Dendritic cell treated with granulocyte-macrophage colony-stimulating factor and Interleukin-4, amounts not matched to agents 40 ng/mL and 50 ng/mL, for 4 days (primary cell): Measurements from ENCODE around the gene CHMP1A.
"Not testable (repeated sequence)": the region's sequence is repeated elsewhere in the genome, so short reads cannot be mapped to it uniquely, and the experiment has no call there.

Experiments
- H3K27ac Mint-ChIP-seq: one replicate; pipeline ENCODE4 v1.8.0; 2022; ENCODE audit warnings: mild to moderate bottlenecking, mixed read lengths
- H3K27me3 Mint-ChIP-seq: one replicate; pipeline ENCODE4 v1.8.0; 2022; ENCODE audit warnings: mild to moderate bottlenecking, mixed read lengths
- H3K36me3 Mint-ChIP-seq: one replicate; pipeline ENCODE4 v1.8.0; 2022; ENCODE audit warnings: low read depth, mixed read lengths
- H3K4me1 Mint-ChIP-seq: one replicate; pipeline ENCODE4 v1.8.0; 2022; ENCODE audit warnings: low read depth, mixed read lengths
- H3K4me3 Mint-ChIP-seq: one replicate; pipeline ENCODE4 v1.8.0; 2022; ENCODE audit warnings: mild to moderate bottlenecking, moderate library complexity, mixed read lengths
- H3K9me3 Mint-ChIP-seq: one replicate; pipeline ENCODE4 v1.8.0; 2022; ENCODE audit warnings: mixed read lengths
- intact Hi-C: fragments of 100-400 bp; cut with micrococcal nuclease; formaldehyde crosslinking; loops from one replicate; pipeline ENCODE4 v1.15.0; 2022

The CHMP1A gene

DNA sequence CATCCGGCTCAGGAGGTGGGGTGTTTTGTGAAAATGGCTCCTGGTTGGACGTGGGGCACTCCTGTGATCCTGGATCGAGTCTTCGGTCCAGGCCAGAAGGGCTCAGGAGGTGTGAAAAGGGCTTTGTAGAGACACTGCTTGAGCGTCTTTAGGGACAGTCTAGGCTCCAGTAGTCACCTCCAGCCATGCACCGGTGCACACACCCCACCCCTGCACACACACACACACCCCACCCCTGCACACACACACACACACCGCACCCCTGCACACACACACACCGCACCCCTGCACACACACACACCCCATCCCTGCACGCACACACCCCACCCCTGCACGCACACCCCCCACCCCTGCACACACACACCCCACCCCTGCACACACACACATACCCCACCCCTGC is 19.1 kb downstream of the CHMP1A start:
- H3K27me3 Mint-ChIP-seq, result peaks cover 16% of the 10 kb centered on the region
- H3K36me3 Mint-ChIP-seq, result no peaks in the 10 kb centered on the region
- peaks cover 9% of the 10 kb centered on the region for H3K4me1 Mint-ChIP-seq
- H3K9me3 Mint-ChIP-seq, result peaks cover 10% of the 10 kb centered on the region
- intact Hi-C loops, result no loop called here
- H3K4me3 Mint-ChIP-seq, result no peak overlapping the region
- no peak overlapping the region for H3K27ac Mint-ChIP-seq

- peaks cover 9% of the 10 kb centered on the region for H3K4me1 Mint-ChIP-seq
- H3K27me3 Mint-ChIP-seq, result peaks cover 20% of the 10 kb centered on the region
- H3K9me3 Mint-ChIP-seq, result peaks cover 10% of the 10 kb centered on the region
- H3K36me3 Mint-ChIP-seq, result no peaks in the 10 kb centered on the region
- H3K4me3 Mint-ChIP-seq, result no peak overlapping the region
- H3K27ac Mint-ChIP-seq, result no peak overlapping the region
- intact Hi-C loops, result no loop called here
Measured at GRCh38 chr16:89637379-89637778, 20.1 kb downstream of the CHMP1A start.

GRCh38 chr16:89636663-89637062 is 20.8 kb downstream of the CHMP1A start:
- Mint-ChIP-seq H3K9me3 (peaks cover 10% of the 10 kb centered on the region), H3K4me1 (peaks cover 9% of the 10 kb centered on the region), H3K27me3 (peaks cover 22% of the 10 kb centered on the region), H3K27ac (no peak overlapping the region), H3K4me3 (no peak overlapping the region), H3K36me3 (no peaks in the 10 kb centered on the region)
- intact Hi-C loops, result no loop called here

DNA sequence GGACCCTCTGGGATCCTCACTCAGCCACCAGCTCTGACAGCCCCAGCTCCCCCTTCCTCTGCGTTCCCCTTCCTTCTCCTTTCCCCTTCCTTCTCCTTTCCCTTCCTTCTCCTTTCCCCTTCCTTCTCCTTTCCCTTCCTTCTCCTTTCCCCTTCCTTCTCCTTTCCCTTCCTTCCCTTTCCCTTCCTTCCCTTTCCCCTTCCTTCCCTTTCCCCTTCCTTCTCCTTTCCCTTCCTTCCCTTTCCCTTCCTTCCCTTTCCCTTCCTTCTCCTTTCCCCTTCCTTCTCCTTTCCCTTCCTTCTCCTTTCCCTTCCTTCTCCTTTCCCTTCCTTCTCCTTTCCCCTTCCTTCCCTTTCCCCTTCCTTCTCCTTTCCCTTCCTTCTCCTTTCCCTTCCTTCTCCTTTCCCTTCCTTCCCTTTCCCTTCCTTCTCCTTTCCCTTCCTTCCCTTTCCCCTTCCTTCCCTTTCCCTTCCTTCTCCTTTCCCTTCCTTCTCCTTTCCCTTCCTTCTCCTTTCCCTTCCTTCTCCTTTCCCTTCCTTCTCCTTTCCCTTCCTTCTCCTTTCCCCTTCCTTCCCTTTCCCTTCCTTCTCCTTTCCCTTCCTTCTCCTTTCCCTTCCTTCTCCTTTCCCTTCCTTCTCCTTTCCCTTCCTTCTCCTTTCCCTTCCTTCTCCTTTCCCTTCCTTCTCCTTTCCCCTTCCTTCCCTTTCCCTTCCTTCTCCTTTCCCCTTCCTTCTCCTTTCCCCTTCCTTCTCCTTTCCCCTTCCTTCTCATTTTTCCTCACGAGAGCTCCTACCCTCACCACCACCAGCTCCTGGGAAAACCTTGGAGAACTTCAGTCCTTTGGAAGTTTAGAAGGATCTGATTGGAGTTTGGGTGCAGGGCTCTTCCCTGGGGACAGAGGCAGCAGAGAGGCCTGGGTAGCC is 22.8 kb downstream of the CHMP1A start:
- H3K4me3 Mint-ChIP-seq, H3K4me1 Mint-ChIP-seq, H3K36me3 Mint-ChIP-seq, H3K27ac Mint-ChIP-seq, intact Hi-C loops: not testable (repeated sequence)
- H3K27me3 Mint-ChIP-seq, result peaks cover 18% of the 10 kb centered on the region
- H3K9me3 Mint-ChIP-seq, result peaks cover 10% of the 10 kb centered on the region

DNA sequence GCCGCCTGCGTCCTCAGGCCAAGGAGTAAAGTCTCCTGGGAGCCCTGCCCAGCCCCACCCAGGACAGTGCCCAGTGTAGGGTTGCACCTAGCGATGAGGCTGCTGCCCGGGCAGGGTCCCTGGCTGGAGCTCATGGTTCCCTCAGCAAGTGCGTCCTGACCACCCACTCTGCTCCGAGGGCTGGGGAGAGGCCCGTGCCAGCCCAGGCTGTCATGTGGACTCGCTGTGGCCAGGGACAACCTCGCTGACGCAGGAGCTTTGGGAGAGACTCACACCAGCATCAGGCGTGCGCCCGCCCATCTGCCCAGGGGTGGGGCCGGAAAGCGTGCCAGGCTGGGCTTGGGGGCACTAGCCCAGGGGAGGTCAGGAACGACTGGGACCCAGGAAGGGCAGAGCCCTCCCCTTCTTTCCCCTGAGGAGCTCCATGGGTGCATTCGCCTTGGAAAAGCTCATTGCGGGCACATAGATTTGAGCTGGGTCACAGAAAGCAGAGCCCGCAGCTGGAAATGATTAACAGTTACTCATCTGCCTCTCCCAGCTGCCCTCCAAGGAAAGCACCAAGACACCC is 24.4 kb downstream of the CHMP1A start:
- intact Hi-C loops, result no loop called here
- no peaks in the 10 kb centered on the region for H3K4me1 Mint-ChIP-seq
- no peak overlapping the region for H3K27ac Mint-ChIP-seq
- no peaks in the 10 kb centered on the region for H3K36me3 Mint-ChIP-seq
- H3K27me3 Mint-ChIP-seq, result peaks cover 18% of the 10 kb centered on the region
- H3K9me3 Mint-ChIP-seq, result peaks cover 10% of the 10 kb centered on the region
- H3K4me3 Mint-ChIP-seq, result no peak overlapping the region

GRCh38 chr16:89629827-89630610 is 27.5 kb downstream of the CHMP1A start:
- H3K36me3 Mint-ChIP-seq, result no peaks in the 10 kb centered on the region
- H3K4me1 Mint-ChIP-seq, result no peaks in the 10 kb centered on the region
- intact Hi-C loops, result no loop called here
- no peak overlapping the region for H3K27ac Mint-ChIP-seq
- H3K27me3 Mint-ChIP-seq, result peaks cover 16% of the 10 kb centered on the region
- peaks cover 6% of the 10 kb centered on the region for H3K9me3 Mint-ChIP-seq
- no peak overlapping the region for H3K4me3 Mint-ChIP-seq

GRCh38 chr16:89624777-89625761 is 32.4 kb downstream of the CHMP1A start:
- intact Hi-C loops, result no loop called here
- peaks cover 41% of the 10 kb centered on the region for H3K27me3 Mint-ChIP-seq
- H3K4me3 Mint-ChIP-seq, result no peak overlapping the region
- H3K9me3 Mint-ChIP-seq, result no peaks in the 10 kb centered on the region
- H3K36me3 Mint-ChIP-seq, result no peaks in the 10 kb centered on the region
- no peak overlapping the region for H3K27ac Mint-ChIP-seq
- no peaks in the 10 kb centered on the region for H3K4me1 Mint-ChIP-seq

DNA sequence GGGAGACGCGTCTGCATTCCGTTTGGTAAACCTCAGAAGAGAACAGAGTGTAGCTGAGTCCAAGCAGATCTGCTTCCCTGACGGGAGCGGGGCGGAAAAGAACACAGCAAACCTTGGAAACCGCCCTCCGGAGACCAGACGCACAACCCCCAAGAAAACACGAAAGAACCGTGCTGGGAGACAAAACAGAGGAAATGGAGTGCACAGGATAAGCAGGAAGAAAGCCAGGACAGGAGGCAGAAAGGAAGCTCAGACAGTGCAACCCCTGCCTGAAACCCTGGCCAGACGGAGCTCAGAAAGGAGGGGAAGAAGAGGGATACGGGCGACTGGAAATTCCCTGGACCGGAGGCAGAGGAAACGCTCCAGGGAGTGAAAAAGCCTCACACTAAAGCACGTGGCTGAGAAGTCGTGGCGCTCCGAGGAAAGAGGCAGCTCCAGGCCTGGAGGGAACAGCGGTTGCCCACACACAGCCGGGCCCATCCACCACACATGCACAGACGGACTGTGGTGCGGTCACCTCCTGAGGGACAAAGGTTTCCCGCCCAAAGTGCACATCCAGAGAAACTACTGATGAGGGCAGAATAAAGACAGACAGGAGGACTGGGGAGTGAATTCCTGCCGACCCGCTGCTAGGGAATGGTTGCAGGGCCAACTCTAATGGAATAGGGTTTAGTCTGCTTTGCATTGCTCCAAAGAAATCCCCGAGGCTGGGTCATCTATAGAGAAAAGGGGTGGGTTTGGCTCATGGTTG is 33.8 kb downstream of the CHMP1A start:
- no peaks in the 10 kb centered on the region for H3K9me3 Mint-ChIP-seq
- H3K4me3 Mint-ChIP-seq, result no peak overlapping the region
- H3K4me1 Mint-ChIP-seq, result no peaks in the 10 kb centered on the region
- peaks cover 41% of the 10 kb centered on the region for H3K27me3 Mint-ChIP-seq
- intact Hi-C loops, result no loop called here
- no peaks in the 10 kb centered on the region for H3K36me3 Mint-ChIP-seq
- no peak overlapping the region for H3K27ac Mint-ChIP-seq

DNA sequence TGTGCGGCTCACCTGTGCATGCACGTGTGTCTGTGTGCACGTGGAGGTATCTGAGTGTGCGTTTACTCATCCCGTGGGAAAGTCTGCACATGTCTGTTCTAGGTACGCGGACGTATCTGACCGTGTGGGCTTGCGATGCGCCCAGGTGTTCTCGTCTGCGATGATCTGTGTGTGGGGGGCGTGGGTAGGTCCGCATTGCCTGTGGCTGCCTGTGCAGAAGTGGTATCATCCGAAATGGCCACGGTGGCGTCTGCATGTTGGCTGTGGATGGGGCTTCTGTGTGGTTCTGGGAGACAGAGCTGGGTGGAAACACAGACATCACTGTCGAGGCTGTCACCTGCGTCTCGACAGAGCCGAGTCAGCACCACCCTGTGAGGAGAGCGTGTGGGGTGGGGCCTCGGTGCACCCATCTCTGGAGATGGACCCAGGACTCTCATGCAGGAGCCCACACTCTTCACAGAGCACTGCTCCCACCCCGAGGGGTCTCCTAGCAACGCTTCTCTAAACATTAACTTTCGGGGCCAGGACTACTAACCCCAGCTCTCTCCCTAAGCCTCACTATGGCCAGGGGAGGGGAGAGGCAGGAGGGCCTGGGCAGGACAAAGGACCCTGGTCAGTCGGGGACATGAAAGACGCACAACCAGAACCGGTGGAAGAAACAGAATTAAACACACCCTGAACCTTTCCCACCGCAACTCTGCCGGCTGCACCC is 35.7 kb downstream of the CHMP1A start:
- Mint-ChIP-seq H3K4me1 (no peaks in the 10 kb centered on the region), H3K4me3 (no peak overlapping the region), H3K36me3 (no peaks in the 10 kb centered on the region), H3K27ac (no peak overlapping the region), H3K27me3 (peaks cover 45% of the 10 kb centered on the region), H3K9me3 (no peaks in the 10 kb centered on the region)
- intact Hi-C loops, result no loop called here

- H3K4me3 Mint-ChIP-seq, result no peak overlapping the region
- H3K27me3 Mint-ChIP-seq, result peaks cover 46% of the 10 kb centered on the region
- H3K27ac Mint-ChIP-seq, result no peak overlapping the region
- H3K9me3 Mint-ChIP-seq, result no peaks in the 10 kb centered on the region
- intact Hi-C loops, result no loop called here
- H3K36me3 Mint-ChIP-seq, result no peaks in the 10 kb centered on the region
- no peaks in the 10 kb centered on the region for H3K4me1 Mint-ChIP-seq
Measured at GRCh38 chr16:89621136-89621697, 36.3 kb downstream of the CHMP1A start.

- intact Hi-C loops, result no loop called here
- Mint-ChIP-seq H3K36me3 (no peaks in the 10 kb centered on the region), H3K27me3 (peaks cover 48% of the 10 kb centered on the region), H3K4me3 (no peak overlapping the region), H3K27ac (no peak overlapping the region), H3K4me1 (no peaks in the 10 kb centered on the region), H3K9me3 (no peaks in the 10 kb centered on the region)
Measured at GRCh38 chr16:89620406-89620841, 37.1 kb downstream of the CHMP1A start.

GRCh38 chr16:89619840-89620239 is 37.7 kb downstream of the CHMP1A start:
- Mint-ChIP-seq H3K27ac (no peak overlapping the region), H3K27me3 (peaks cover 45% of the 10 kb centered on the region), H3K9me3 (no peaks in the 10 kb centered on the region), H3K4me1 (no peaks in the 10 kb centered on the region), H3K4me3 (no peak overlapping the region), H3K36me3 (no peaks in the 10 kb centered on the region)
- intact Hi-C loops, result no loop called here
